ENCODE measurements around the gene RNASEH2B. TPM values are rescaled to one million over a fixed set of nuclear protein-coding genes. Genes with fewer than 3 reads are reported as not detected.

Gene RNASEH2B
- polyA plus RNA-seq, 1 donor from 2014 or later: 25.2 TPM

GRCh38 chr13:50955241-50955640 lies 45.6 kb downstream of the RNASEH2B start:
- H3K4me2 ChIP-seq (ENCODE audit: low read length): no peak overlapping the region
- no peak overlapping the region for H3K27ac ChIP-seq (ENCODE audit: low read length)
- H3K36me3 ChIP-seq (ENCODE audit: insufficient read depth, low read length): no peaks in the 10 kb centered on the region
- no peak overlapping the region for H2AFZ ChIP-seq (ENCODE audit: low read depth, low read length)
- TF ChIP-seq EZH2 (IDR thresholded peaks at IDR 0.05; ENCODE audit: borderline replicate concordance, insufficient read depth, low read length, poor library complexity, severe bottlenecking) (no peak), RAD21 (conservative IDR thresholded peaks at IDR 0.05) (no peak), CTCF (IDR thresholded peaks at IDR 0.05; ENCODE audit: poor library complexity, severe bottlenecking) (no peak), MXI1 (conservative IDR thresholded peaks at IDR 0.05; ENCODE audit: poor library complexity, severe bottlenecking) (no peak), TAF1 (IDR thresholded peaks at IDR 0.05; ENCODE audit: low read depth) (no peak), REST (IDR thresholded peaks at IDR 0.05; ENCODE audit: borderline replicate concordance) (no peak), EP300 (conservative IDR thresholded peaks at IDR 0.05; ENCODE audit: poor library complexity, severe bottlenecking) (no peak), SMC3 (conservative IDR thresholded peaks at IDR 0.05; ENCODE audit: poor library complexity) (no peak), POLR2AphosphoS5 (IDR thresholded peaks at IDR 0.05) (no peak)
- no peaks in the 10 kb centered on the region for H3K9me3 ChIP-seq (ENCODE audit: low read length)
- no peaks in the 10 kb centered on the region for H3K9me2 ChIP-seq (ENCODE audit: insufficient read depth, low read length)
- H3K4me3 ChIP-seq (ENCODE audit: low read length): no peak overlapping the region
- H3K79me2 ChIP-seq (replicated peaks; ENCODE audit: insufficient read depth, low read length): no peaks in the 10 kb centered on the region
- no peak overlapping the region for H3K9ac ChIP-seq (ENCODE audit: low read length)
- H3F3A ChIP-seq (ENCODE audit: insufficient read depth, low read length, poor library complexity, severe bottlenecking): no peaks in the 10 kb centered on the region
- H3K27me3 ChIP-seq (ENCODE audit: insufficient read depth, low read depth, low read length): no peaks in the 10 kb centered on the region
- no peaks in the 10 kb centered on the region for H4K20me1 ChIP-seq (ENCODE audit: insufficient read depth)

GRCh38 chr13:50955798-50956197 lies 46.2 kb downstream of the RNASEH2B start:
- Histone ChIP-seq H3K4me2 (ENCODE audit: low read length) (no peak overlapping the region), H3K9me2 (ENCODE audit: insufficient read depth, low read length) (no peaks in the 10 kb centered on the region), H3K27me3 (ENCODE audit: insufficient read depth, low read depth, low read length) (no peaks in the 10 kb centered on the region), H3K27ac (ENCODE audit: low read length) (no peak overlapping the region), H3K4me3 (ENCODE audit: low read length) (no peak overlapping the region), H4K20me1 (ENCODE audit: insufficient read depth) (no peaks in the 10 kb centered on the region), H3F3A (ENCODE audit: insufficient read depth, low read length, poor library complexity, severe bottlenecking) (no peaks in the 10 kb centered on the region), H3K9me3 (ENCODE audit: low read length) (no peaks in the 10 kb centered on the region), H3K36me3 (ENCODE audit: insufficient read depth, low read length) (no peaks in the 10 kb centered on the region), H3K9ac (ENCODE audit: low read length) (no peak overlapping the region), H2AFZ (ENCODE audit: low read depth, low read length) (no peak overlapping the region), H3K79me2 (replicated peaks; ENCODE audit: insufficient read depth, low read length) (no peaks in the 10 kb centered on the region)
- TF ChIP-seq RAD21 (conservative IDR thresholded peaks at IDR 0.05): no peak
- no peak for TF ChIP-seq EP300 (conservative IDR thresholded peaks at IDR 0.05; ENCODE audit: poor library complexity, severe bottlenecking)
- TF ChIP-seq MXI1 (conservative IDR thresholded peaks at IDR 0.05; ENCODE audit: poor library complexity, severe bottlenecking): no peak
- no peak for TF ChIP-seq EZH2 (IDR thresholded peaks at IDR 0.05; ENCODE audit: borderline replicate concordance, insufficient read depth, low read length, poor library complexity, severe bottlenecking)

All from neural cell (in vitro differentiated cells).